WTC11 (cell line): ENCODE results near the gene C1S. TPM values are rescaled to one million over a fixed set of nuclear protein-coding genes. Genes with fewer than 3 reads are reported as not detected.

Experiments used
- ATAC-seq: fragments of 200-7000 bp; cut with Tn5 transposase; 2 replicates; pipeline ENCODE4 v1.10.0; 2021; ENCODE audit warnings: mild to moderate bottlenecking, moderate library complexity
- CTCF ChIA-PET: fragments of 300-600 bp; sonication (Branson Sonifier 250); formaldehyde crosslinking; loops from one replicate; lab custom pipeline; 2021; ENCODE audit warnings: antibody characterized with exemption; lab: Charles Lee
- POLR2A ChIA-PET: fragments of 350-600 bp; sonication (Branson Sonifier 250); formaldehyde crosslinking; loops from one replicate; lab custom pipeline; 2021; ENCODE audit warnings: antibody characterized with exemption; lab: Charles Lee
- DNase-seq: peaks from one replicate; pipeline ENCODE4 v3.0.0; 2021; ENCODE audit warnings: low spot score
- H3K27ac Mint-ChIP-seq: 2 replicates; pipeline ENCODE4 v1.8.0; 2021; ENCODE audit warnings: mixed read lengths
- H3K27me3 Mint-ChIP-seq: 2 replicates; pipeline ENCODE4 v1.8.0; 2021; ENCODE audit warnings: low read depth, mild to moderate bottlenecking, moderate library complexity, mixed read lengths
- H3K36me3 Mint-ChIP-seq: 2 replicates; pipeline ENCODE4 v1.8.0; 2021; ENCODE audit warnings: mixed read lengths
- H3K4me1 Mint-ChIP-seq: 2 replicates; pipeline ENCODE4 v1.8.0; 2022; ENCODE audit warnings: mixed read lengths
- H3K4me3 Mint-ChIP-seq: 2 replicates; pipeline ENCODE4 v1.8.0; 2021; ENCODE audit warnings: mild to moderate bottlenecking, moderate library complexity, mixed read lengths
- H3K9me3 Mint-ChIP-seq: 2 replicates; pipeline ENCODE4 v1.8.0; 2021; ENCODE audit warnings: mixed read lengths
- ATF1 ChIP-seq: sonication (generic); formaldehyde crosslinking; IDR thresholded peaks from 2 replicates; pipeline ENCODE4 v1.8.1; 2023; ENCODE audit warnings: mild to moderate bottlenecking, moderate library complexity, missing genetic modification reagents
- EMX1 ChIP-seq: fragments of 250-450 bp; sonication (Bioruptor Pico); IDR thresholded peaks from 2 replicates; pipeline ENCODE4 v1.8.0; 2021; ENCODE audit warnings: mild to moderate bottlenecking
- GTF2I ChIP-seq: fragments of 250-450 bp; sonication (Bioruptor Pico); conservative IDR thresholded peaks from 2 replicates; pipeline ENCODE4 v1.4.0; 2021; ENCODE audit warnings: mild to moderate bottlenecking
- MYBL2 ChIP-seq: sonication (generic); formaldehyde crosslinking; IDR thresholded peaks from 2 replicates; pipeline ENCODE4 v1.8.1; 2023; ENCODE audit warnings: mild to moderate bottlenecking, moderate library complexity, missing genetic modification reagents
- NR1H2 ChIP-seq: sonication (generic); formaldehyde crosslinking; IDR thresholded peaks from 2 replicates; pipeline ENCODE4 v1.9.0; 2021; ENCODE audit warnings: mild to moderate bottlenecking, moderate library complexity, missing genetic modification reagents
- NR3C1 ChIP-seq: sonication (generic); formaldehyde crosslinking; conservative IDR thresholded peaks from 2 replicates; pipeline ENCODE4 v1.8.1; 2023; ENCODE audit warnings: low read depth, mild to moderate bottlenecking, missing genetic modification reagents
- PRRX2 ChIP-seq: fragments of 250-450 bp; sonication (Bioruptor Pico); IDR thresholded peaks from 2 replicates; pipeline ENCODE4 v1.8.0; 2021; ENCODE audit warnings: mild to moderate bottlenecking
- TCF7 ChIP-seq: sonication (generic); formaldehyde crosslinking; IDR thresholded peaks from 2 replicates; pipeline ENCODE4 v1.8.0; 2022; ENCODE audit warnings: mild to moderate bottlenecking, low read depth, missing genetic modification reagents, moderate library complexity
- TP53 ChIP-seq: sonication (generic); formaldehyde crosslinking; IDR thresholded peaks from 2 replicates; pipeline ENCODE4 v1.8.1; 2023; ENCODE audit warnings: mild to moderate bottlenecking, missing genetic modification reagents
- ZBTB21 ChIP-seq: sonication (generic); formaldehyde crosslinking; IDR thresholded peaks from 2 replicates; pipeline ENCODE4 v1.8.1; 2023; ENCODE audit warnings: mild to moderate bottlenecking, missing genetic modification reagents, borderline replicate concordance
- ZNF138 ChIP-seq: sonication (generic); formaldehyde crosslinking; conservative IDR thresholded peaks from 2 replicates; pipeline ENCODE4 v1.8.1; 2022; ENCODE audit warnings: mild to moderate bottlenecking, moderate library complexity, missing genetic modification reagents
- ZNF263 ChIP-seq: sonication (generic); formaldehyde crosslinking; IDR thresholded peaks from 2 replicates; pipeline ENCODE4 v1.8.1; 2022; ENCODE audit warnings: low read depth, mild to moderate bottlenecking, moderate library complexity, missing genetic modification reagents
- ZNF396 ChIP-seq: fragments of 250-450 bp; sonication (Bioruptor Pico); IDR thresholded peaks from 2 replicates; pipeline ENCODE4 v1.8.0; 2021; ENCODE audit warnings: mild to moderate bottlenecking, moderate library complexity, borderline replicate concordance
- total RNA-seq: library from RNA; stranded (reverse); gene quantifications from 3 replicates; pipeline ENCODE4 v1.2.3, GENCODE V29; 2021
- TF ChIP-seq, protein P1 (sequence below): fragments of 250-450 bp; sonication (Bioruptor Pico); IDR thresholded peaks from 2 replicates; pipeline ENCODE4 v1.9.0; 2021; ENCODE audit warnings: mild to moderate bottlenecking
- TF ChIP-seq, protein P2 (sequence below): sonication (generic); formaldehyde crosslinking; IDR thresholded peaks from 2 replicates; pipeline ENCODE4 v1.8.1; 2022; ENCODE audit warnings: mild to moderate bottlenecking, missing genetic modification reagents, moderate library complexity, borderline replicate concordance
- TF ChIP-seq, protein P3 (sequence below): sonication (generic); formaldehyde crosslinking; IDR thresholded peaks from 2 replicates; pipeline ENCODE4 v1.8.0; 2023; ENCODE audit warnings: missing genetic modification reagents
- TF ChIP-seq, protein P4 (sequence below): sonication (generic); formaldehyde crosslinking; IDR thresholded peaks from 2 replicates; pipeline ENCODE4 v1.8.1; 2023; ENCODE audit warnings: mild to moderate bottlenecking, missing genetic modification reagents, moderate library complexity
- TF ChIP-seq, protein P5 (sequence below): sonication (generic); formaldehyde crosslinking; IDR thresholded peaks from 2 replicates; pipeline ENCODE4 v1.8.1; 2022; ENCODE audit warnings: low read depth, missing genetic modification reagents, borderline replicate concordance
- TF ChIP-seq, protein P6 (sequence below): fragments of 200-600 bp; IDR thresholded peaks from 2 replicates; pipeline ENCODE4 v1.8.0; 2022; ENCODE audit warnings: antibody characterized with exemption

The C1S gene
- total RNA-seq, 1 experiment from 2014 or later: 7.6 TPM

DNA sequence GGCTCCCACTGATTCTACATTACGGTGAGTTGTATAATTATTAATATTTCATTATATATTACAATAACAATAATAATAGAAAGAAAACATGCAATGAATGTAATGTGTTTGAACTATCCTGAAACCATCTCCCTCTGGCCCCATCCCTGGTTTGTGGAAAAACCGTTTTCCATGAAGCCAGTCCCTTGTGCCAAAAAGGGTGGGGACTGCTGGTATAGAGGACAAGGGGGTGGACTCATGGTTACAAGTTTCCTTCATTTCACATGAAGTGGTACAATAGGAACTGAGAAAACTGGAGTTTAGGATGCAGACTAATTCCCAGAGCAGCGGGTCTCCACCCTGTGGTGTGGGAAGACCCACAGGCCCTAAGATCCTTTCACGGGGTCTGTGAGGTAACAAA, 51.5 kb downstream of the C1S start:
- POLR2A ChIA-PET: no interaction called here
- Mint-ChIP-seq H3K4me1 (peaks cover 12% of the 10 kb centered on the region), H3K27ac (no peak overlapping the region), H3K27me3 (no peaks in the 10 kb centered on the region), H3K4me3 (no peak overlapping the region), H3K36me3 (no peaks in the 10 kb centered on the region), H3K9me3 (no peaks in the 10 kb centered on the region)
- DNase-seq (no peak), ATAC-seq (no peak)
- TF ChIP-seq ZNF263 (CRISPR knock-in tag) (no peak), NR1H2 (CRISPR knock-in tag) (no peak), ZNF396 (CRISPR knock-in tag) (no peak), EMX1 (CRISPR knock-in tag) (no peak), ZNF138 (no peak), MYBL2 (no peak), NR3C1 (CRISPR knock-in tag) (no peak), TCF7 (CRISPR knock-in tag) (no peak), GTF2I (CRISPR knock-in tag) (no peak), ZBTB21 (CRISPR knock-in tag) (no peak), PRRX2 (CRISPR knock-in tag) (no peak)
- TF ChIP-seq, protein P1, sequence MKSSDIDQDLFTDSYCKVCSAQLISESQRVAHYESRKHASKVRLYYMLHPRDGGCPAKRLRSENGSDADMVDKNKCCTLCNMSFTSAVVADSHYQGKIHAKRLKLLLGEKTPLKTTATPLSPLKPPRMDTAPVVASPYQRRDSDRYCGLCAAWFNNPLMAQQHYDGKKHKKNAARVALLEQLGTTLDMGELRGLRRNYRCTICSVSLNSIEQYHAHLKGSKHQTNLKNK: no peak
- TF ChIP-seq, protein P2, sequence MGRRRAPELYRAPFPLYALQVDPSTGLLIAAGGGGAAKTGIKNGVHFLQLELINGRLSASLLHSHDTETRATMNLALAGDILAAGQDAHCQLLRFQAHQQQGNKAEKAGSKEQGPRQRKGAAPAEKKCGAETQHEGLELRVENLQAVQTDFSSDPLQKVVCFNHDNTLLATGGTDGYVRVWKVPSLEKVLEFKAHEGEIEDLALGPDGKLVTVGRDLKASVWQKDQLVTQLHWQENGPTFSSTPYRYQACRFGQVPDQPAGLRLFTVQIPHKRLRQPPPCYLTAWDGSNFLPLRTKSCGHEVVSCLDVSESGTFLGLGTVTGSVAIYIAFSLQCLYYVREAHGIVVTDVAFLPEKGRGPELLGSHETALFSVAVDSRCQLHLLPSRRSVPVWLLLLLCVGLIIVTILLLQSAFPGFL (CRISPR knock-in tag): no peak
- TF ChIP-seq, protein P3, sequence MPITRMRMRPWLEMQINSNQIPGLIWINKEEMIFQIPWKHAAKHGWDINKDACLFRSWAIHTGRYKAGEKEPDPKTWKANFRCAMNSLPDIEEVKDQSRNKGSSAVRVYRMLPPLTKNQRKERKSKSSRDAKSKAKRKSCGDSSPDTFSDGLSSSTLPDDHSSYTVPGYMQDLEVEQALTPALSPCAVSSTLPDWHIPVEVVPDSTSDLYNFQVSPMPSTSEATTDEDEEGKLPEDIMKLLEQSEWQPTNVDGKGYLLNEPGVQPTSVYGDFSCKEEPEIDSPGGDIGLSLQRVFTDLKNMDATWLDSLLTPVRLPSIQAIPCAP (CRISPR knock-in tag): no peak
- TF ChIP-seq, protein P4, sequence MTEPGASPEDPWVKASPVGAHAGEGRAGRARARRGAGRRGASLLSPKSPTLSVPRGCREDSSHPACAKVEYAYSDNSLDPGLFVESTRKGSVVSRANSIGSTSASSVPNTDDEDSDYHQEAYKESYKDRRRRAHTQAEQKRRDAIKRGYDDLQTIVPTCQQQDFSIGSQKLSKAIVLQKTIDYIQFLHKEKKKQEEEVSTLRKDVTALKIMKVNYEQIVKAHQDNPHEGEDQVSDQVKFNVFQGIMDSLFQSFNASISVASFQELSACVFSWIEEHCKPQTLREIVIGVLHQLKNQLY (CRISPR knock-in tag): no peak
- CTCF ChIA-PET: interaction anchor here (1.1 to 2.1 kb wide), 5 partner anchors 9 to 240 kb away, joined by 3 to 8 read pairs (median 4); partner anchors contain the start of genes C1S and SPSB2

DNA sequence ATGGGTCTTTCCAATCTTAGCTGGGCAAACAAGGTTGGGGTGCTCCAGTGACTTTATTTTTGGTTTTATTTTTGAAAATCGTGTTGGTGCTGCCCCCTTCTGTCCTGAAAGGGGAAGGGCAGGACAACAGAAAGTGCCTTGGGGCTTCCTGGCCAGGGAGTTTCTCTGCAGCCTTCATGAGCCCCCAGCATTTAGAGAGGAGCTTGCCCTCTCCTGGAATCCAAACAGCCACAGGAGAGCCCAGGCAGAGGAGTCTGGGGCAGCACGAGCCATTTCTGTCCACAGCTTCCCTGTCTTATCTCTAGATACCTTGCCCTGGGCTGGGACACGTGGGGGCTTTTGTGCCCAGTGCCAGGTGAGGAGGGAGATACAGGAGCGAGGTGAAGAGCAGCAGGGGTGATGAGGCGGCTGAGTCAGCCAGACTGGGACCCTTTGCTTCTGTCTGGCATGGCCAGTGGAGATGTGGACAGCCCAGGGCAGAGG, 52.9 kb downstream of the C1S start:
- ChIA-PET POLR2A (interaction anchor here (1.1 kb wide), 1 partner anchor 170 kb away, joined by 4 read pairs; the partner anchor contains the start of genes C12orf57 and RNU7-1), CTCF (interaction anchor here (0.5 to 1.9 kb wide), 34 partner anchors 8 to 529 kb away, joined by 3 to 29 read pairs (median 5); partner anchors contain the start of genes C12orf57, C1S, LPCAT3 and PEX5)
- Mint-ChIP-seq H3K9me3 (no peaks in the 10 kb centered on the region), H3K36me3 (no peaks in the 10 kb centered on the region), H3K4me3 (no peak overlapping the region), H3K27me3 (peaks cover 5% of the 10 kb centered on the region; the same call in 1 of the 2 replicates), H3K4me1 (peaks cover 6% of the 10 kb centered on the region), H3K27ac (no peak overlapping the region)
- DNase-seq: no peak
- peak; percentile 51 for ATAC-seq
- TF ChIP-seq ATF1 (CRISPR knock-in tag) (no peak), GTF2I (CRISPR knock-in tag) (no peak), TP53 (CRISPR knock-in tag) (no peak)
- TF ChIP-seq, protein P5, sequence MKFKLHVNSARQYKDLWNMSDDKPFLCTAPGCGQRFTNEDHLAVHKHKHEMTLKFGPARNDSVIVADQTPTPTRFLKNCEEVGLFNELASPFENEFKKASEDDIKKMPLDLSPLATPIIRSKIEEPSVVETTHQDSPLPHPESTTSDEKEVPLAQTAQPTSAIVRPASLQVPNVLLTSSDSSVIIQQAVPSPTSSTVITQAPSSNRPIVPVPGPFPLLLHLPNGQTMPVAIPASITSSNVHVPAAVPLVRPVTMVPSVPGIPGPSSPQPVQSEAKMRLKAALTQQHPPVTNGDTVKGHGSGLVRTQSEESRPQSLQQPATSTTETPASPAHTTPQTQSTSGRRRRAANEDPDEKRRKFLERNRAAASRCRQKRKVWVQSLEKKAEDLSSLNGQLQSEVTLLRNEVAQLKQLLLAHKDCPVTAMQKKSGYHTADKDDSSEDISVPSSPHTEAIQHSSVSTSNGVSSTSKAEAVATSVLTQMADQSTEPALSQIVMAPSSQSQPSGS (CRISPR knock-in tag): no peak
- TF ChIP-seq, protein P6, sequence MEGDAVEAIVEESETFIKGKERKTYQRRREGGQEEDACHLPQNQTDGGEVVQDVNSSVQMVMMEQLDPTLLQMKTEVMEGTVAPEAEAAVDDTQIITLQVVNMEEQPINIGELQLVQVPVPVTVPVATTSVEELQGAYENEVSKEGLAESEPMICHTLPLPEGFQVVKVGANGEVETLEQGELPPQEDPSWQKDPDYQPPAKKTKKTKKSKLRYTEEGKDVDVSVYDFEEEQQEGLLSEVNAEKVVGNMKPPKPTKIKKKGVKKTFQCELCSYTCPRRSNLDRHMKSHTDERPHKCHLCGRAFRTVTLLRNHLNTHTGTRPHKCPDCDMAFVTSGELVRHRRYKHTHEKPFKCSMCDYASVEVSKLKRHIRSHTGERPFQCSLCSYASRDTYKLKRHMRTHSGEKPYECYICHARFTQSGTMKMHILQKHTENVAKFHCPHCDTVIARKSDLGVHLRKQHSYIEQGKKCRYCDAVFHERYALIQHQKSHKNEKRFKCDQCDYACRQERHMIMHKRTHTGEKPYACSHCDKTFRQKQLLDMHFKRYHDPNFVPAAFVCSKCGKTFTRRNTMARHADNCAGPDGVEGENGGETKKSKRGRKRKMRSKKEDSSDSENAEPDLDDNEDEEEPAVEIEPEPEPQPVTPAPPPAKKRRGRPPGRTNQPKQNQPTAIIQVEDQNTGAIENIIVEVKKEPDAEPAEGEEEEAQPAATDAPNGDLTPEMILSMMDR: peak; percentile 87
